Lower leg skin (tissue), 3 donors: ENCODE results near the gene HHLA2.

ENCODE experiments used
- POLR2A ChIP-seq, 2 donors: fragments of 450-650 bp; IDR thresholded peaks; one replicate each; pipeline ENCODE4 v1.6.1; 2016 to 2017; ENCODE audit warnings: antibody characterized with exemption in 2 of 2, mild to moderate bottlenecking in 1 of 2, moderate library complexity in 1 of 2
- TF ChIP-seq, protein P1 (sequence below), 3 donors: fragments of 450-650 bp; IDR thresholded peaks; one replicate each; pipeline ENCODE4 v1.5.1; 2016; ENCODE audit warnings: antibody characterized with exemption in 3 of 3, mild to moderate bottlenecking in 3 of 3, moderate library complexity in 2 of 3

GRCh38 chr3:108396336-108396735, 100.0 kb downstream of the HHLA2 start:
- no peak for TF ChIP-seq POLR2A (IDR thresholded peaks at IDR 0.05)
- TF ChIP-seq, protein P1, sequence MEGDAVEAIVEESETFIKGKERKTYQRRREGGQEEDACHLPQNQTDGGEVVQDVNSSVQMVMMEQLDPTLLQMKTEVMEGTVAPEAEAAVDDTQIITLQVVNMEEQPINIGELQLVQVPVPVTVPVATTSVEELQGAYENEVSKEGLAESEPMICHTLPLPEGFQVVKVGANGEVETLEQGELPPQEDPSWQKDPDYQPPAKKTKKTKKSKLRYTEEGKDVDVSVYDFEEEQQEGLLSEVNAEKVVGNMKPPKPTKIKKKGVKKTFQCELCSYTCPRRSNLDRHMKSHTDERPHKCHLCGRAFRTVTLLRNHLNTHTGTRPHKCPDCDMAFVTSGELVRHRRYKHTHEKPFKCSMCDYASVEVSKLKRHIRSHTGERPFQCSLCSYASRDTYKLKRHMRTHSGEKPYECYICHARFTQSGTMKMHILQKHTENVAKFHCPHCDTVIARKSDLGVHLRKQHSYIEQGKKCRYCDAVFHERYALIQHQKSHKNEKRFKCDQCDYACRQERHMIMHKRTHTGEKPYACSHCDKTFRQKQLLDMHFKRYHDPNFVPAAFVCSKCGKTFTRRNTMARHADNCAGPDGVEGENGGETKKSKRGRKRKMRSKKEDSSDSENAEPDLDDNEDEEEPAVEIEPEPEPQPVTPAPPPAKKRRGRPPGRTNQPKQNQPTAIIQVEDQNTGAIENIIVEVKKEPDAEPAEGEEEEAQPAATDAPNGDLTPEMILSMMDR (IDR thresholded peaks at IDR 0.05) = no peak
